MV-4-11 (cell line): ENCODE data around the gene DNAJC21.
"Not testable (repeated sequence)": the region's sequence is repeated elsewhere in the genome, so short reads cannot be mapped to it uniquely, and the experiment has no call there.

ENCODE experiments used
- DNase-seq: peaks from one replicate; lab custom pipeline; 2025; lab: John Stamatoyannopoulos, UW

Gene DNAJC21

DNA sequence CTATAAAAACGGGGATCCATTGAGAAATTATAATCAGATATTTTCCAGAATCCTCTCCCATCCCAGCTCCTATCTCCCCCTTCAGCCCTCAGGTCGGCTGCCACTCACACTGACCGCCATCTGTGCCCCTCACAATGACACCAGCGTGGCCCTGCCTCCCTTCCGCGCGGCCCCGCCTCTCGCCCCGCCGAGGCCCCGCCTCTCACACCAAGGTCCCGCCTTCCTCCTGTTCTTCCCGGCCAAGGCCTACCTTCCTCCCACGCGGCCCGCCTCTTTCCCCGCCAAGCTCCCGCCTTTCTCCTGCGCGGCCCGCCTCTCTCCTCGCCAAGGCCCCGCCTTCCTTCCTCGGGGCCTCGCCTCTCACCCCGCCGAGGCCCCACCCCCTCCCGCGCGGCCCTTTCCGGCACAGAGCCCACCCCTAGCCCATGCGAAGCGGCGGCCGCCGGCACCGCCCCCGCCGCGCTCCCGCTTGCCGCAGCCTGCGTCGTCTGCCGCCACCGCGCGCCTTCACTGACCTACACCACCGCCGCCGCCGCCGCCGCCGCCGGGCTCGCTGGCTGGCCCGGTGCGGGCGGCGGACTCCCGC is at the start of gene DNAJC21:
TSS of gene DNAJC21 (plus strand) at position 426 of the 586 bp plus-strand sequence. CDS start 261 bp downstream, outside the sequence.
- peak; percentile 94 for DNase-seq

DNA sequence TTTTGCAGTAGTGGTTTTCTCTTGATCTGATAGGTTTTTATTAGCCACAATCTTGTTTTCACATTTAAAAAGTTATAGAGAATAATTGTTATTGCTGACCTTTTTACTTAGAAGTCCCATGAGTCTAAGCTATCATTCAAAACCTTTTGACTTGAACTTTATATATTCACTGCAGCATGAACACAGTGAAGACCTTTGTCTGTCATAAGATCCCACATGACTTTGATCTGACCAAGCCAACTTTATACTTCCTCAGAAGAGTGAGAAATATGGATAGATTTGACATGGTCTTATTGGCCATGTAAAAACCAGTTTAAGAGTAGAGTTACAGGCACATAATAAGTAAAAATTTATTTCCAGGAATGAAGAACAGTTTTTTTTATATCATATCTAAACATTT is 48.1 kb upstream of the DNAJC21 start:
- no peak for DNase-seq

DNA sequence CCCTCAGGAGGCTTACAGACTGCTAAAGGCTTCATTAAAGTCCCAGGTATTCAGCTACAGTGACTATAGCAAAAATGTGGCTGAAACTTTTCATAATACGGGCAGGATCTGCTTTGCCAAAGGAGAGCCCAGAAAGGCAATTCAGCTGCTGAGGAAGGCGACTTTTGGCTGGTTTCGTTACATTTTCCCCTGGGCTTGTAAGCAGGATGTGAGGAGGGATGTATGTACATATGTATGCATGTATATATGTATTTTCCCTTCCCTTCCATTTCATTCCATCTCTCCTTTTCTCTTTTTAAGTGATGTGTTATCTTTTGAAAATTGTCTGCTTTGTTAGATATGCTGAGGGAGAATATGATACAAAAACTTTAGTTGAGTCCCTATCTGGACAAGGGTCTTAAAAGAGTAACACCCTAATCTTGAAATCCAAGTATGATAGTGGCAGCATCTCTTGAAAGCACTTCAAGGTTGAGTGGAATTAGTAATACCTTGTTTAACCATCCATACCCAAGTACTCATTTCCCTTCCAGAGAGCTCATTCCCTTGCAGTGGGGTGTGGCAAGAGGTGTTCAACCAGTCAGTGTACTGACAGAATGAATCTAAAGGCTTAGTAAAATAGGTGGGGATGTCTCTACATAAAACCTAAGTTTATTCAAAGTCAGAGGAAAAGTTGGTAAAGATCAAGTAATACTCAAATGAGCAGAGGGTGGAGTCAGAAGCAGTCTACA is 42.8 kb upstream of the DNAJC21 start:
- no peak for DNase-seq

DNA sequence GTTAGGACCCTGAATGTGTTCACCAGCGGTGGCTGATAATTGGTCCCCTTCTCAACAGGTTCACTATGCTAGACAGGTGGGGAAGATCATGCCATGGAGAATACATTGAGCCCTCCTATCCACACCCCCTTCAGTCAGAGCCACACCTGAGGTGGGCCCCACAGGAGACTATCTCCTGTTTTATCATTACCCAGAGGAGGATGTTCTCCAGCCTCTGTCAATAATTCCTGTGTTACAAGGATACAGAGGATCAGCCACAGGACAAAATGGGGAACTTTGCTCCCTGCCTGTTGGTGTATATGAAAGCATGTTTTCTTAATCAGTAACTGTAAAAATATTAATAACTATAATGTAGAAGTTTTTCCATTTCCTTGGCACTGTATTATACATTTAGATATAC is 40.0 kb upstream of the DNAJC21 start:
- DNase-seq: no peak

DNA sequence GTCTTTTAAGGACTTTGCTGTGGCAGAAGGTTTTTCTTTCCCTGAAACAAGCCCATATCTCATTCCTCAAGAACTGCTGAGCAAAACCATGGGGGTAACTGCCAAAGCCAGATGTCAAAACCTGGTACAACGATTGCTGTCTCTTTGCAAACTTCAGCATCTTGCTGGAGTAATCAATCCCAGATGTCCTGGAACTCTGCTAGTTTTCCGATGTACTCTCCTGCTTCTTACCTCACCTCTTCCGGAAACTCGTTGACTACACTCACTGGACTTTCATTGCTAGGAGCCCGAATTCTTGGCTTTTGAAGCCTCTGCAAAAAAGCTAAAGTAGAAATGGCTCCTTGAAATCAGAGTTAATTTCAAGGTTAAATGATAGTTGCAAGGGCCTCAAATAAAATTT is 37.4 kb upstream of the DNAJC21 start:
- DNase-seq: no peak

DNA sequence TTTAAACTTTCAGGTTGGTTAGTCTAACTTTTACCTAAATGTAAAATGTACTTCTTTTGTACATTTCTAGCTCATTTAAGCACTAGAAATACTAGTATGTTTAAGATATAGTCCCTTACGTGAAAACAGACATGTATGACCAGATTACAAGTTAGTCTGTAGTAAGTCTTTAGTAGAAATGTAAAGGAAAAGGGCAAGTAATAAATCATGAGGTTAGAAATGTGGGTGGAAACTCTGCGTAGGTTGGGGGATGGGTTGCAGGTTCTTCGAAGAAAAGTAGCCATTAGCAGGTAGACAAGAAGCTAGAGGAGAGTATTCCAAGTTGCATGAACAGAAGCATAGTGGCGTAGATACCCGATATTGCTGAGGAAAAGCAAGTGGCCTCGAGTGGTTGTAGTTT is 36.9 kb upstream of the DNAJC21 start:
- no peak for DNase-seq

DNA sequence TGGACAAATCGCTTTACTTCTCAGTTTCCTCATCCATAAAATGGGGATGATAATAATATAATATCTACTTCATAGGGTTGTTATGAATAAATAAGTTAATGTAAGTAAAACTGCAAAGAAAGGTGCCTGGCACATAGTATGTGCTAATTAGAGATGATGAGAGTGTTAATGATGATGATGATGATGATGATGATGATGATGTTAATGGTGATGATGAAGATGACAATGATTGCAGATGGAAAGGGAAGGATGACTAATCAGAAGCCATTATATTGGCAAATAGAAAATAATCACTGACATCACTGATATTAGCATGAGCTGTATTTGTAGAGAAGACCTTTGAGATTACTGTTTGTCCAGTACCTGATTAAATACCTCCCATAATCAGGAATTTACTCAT is 34.6 kb upstream of the DNAJC21 start:
- DNase-seq: no peak

DNA sequence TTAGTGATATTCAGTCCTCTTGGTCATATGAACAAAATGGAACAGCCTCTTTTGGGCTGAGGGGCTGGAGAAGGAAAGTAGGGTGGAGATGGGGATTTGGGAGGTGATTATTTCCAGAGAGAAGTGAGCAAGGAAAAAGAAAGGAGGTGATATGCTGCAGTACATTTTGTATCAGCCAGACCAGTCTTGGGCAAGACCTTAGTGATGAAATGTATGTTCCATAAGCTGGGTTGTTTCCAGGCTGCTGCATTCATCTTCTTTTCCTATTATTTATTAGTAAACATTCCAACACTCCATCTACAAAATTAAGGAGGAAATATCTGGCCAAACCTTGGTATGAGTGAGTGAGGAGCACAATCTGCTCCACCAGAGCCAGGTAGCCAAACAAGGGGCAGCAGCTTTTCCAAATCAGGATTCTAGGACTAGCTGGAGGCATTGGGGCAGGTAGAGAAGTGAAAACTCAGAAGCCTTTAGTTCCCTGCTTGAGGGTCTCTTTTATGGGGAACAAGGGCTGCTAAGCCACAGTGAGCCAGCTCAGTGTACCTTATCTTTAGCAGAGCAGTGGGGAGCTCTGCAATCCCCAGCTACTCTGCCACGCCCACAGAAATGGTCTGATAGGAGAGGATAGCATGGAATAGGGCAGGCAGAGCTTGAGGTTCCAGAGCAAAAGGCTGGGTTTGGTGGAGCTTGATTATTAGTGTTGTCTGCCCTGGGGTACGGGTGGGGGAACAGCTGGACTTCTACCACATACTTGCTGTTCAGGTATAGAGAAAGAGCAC is 33.5 kb upstream of the DNAJC21 start:
- DNase-seq: no peak

DNA sequence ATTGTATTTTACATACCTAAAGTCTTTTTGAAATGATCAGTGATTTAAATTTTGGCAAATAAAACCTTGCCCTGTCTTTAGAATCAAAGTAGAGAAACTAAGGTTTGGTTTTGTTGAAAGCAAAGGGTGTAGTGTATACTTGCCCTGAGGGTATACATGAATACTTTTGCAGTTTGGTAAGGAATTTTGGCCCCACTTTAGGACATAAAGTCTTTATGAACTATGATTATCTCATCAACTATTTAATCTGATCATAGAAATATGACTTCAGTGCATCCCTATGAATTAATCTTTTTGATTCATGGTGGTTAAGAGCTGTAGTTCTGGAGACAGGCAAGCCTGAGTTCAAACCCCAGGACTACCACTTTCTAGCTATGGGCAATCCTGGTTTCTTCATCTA is 31.7 kb upstream of the DNAJC21 start:
- no peak for DNase-seq

DNA sequence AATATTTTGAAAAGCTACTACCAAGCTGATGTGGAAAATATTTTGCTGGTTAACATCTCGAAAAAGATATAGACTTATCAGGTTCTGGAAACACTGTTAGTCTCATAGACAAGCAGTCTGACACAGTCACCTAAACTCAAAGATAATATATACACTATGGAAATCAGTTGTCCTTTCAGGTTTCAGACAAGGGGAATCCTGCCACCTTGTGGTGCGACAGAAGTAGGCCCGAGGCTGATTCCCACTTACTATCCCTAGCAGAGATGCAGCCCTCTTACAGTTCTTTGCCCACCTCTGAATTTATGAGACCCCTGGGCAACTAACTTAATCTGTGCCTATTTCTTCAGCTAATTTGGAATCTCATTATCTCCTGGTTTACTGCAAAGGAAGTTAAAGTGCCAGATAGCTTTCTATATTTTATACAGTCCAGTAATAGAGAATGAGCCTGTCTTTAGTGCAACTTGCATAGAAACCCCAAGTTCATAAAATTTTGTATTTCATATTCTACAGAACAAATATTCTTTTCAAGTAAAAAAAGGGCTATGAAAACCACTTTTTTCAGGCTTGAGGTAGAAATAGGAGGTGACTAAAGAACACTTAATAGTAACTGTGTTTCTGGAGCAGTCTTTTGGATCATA is 31.0 kb upstream of the DNAJC21 start:
- peak; percentile 52 for DNase-seq

DNA sequence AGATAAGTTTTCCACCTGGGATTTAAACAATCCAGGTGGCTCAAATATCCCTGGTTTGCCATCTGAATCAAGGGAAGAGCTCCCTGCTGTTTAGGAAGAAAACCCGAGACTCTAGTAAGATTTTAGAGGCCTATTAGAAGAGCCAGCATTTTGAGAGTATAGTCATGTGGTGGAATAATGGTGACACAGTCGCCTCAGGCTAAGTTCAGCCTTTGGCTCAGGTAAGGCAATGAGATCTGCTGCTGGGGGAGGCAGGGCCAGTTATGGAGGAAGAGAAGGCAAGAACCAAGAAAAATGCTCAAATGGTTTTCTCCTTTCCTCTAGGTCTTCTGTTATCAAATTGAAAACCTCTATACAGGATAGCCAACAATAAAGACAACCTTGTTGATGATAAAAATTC is 30.3 kb upstream of the DNAJC21 start:
- no peak for DNase-seq

DNA sequence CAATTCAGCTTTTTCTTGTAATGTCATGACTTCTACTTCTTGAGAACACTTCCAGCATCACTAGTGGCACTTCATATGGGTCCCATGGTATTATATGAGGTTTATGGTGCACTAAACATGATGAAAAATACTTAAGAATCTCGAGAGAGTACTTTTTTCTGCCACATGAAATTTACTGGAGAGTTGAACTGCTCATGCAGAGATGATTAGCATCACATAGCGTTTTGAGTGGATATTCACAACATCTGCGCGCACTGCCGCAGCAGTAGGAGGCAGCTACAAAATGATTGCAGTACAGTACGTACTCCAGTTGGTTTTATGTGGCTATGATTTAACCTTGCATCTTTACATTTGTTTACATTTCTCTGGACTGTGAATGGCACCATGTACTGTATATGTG is 28.7 kb upstream of the DNAJC21 start:
- no peak for DNase-seq

DNA sequence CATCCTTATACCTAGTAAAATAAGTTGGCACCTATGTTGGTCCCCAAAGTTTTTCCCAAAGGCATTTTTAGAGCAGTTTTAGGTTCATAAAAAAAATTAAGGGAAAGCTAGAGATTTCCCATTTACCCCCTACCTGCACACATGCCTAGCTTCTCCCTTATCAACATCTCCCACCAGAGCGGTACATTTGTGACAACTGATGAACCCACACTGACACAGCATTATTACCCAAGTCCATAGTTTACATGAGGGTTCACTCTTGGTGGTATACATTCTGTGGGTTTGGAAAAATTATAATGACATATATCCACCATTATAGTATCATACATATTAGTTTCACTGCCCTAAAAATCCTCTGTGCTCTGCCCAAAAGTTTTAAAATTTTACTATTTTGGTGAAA is 26.1 kb upstream of the DNAJC21 start:
- no peak for DNase-seq

DNA sequence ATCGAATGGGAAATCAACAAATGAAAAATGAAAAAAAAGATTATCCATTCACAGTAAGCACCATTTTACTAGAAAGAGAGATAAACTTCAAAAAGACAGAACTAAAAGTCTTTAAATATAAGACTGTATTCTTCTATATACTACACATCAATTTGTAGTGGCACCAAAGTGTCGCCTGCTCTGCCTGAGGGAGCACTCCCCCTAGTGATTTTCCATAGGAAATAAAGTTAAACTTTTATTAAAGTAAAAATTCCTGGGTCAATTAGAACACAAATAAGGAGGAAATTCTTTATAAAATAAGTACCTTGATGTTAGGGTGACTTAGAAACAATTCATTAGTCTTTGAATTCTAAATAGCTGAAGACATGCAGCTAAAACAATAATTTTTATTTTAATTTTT is 23.8 kb upstream of the DNAJC21 start:
- DNase-seq: no peak

DNA sequence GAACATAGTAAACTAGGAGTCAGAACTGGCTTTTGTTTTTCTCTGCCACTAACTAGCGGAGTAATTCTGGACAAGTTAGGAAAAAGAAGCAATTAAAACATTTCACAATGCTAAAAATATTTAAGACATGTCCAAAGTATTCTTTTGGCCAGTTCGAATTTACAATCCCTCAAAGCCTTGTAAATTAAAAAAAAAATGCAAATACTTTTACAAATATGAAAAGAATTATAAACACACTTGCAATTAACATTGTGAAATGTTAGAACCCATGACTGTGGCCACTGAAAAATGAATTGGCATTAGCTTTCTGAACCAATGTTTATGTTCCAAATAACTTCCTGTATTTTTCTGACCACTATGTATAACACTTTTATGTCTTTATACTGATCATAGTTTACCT is 16.3 kb upstream of the DNAJC21 start:
- DNase-seq: no peak

DNA sequence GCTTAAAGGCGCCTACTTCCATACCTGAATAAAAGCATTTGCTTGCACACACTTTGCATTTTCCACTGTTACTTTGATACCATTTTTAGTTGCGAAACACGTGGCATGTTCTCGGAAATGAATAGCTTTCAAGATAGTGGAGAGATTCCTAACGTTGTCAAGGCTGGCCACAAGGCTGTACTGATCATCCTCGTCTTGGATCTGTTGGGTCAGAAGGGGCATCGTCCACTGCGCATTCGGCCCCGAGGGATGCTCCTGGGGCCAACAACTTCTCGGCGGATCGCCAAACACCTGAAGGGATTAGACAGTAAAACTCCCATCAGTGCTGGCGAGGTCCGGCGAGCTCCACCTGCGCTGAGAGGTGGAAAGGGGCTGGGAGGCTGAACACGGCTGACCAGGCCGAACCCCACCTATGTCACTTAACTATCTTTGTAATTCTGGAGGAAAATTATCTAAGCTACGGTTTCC is 14.7 kb upstream of the DNAJC21 start:
- no peak for DNase-seq

DNA sequence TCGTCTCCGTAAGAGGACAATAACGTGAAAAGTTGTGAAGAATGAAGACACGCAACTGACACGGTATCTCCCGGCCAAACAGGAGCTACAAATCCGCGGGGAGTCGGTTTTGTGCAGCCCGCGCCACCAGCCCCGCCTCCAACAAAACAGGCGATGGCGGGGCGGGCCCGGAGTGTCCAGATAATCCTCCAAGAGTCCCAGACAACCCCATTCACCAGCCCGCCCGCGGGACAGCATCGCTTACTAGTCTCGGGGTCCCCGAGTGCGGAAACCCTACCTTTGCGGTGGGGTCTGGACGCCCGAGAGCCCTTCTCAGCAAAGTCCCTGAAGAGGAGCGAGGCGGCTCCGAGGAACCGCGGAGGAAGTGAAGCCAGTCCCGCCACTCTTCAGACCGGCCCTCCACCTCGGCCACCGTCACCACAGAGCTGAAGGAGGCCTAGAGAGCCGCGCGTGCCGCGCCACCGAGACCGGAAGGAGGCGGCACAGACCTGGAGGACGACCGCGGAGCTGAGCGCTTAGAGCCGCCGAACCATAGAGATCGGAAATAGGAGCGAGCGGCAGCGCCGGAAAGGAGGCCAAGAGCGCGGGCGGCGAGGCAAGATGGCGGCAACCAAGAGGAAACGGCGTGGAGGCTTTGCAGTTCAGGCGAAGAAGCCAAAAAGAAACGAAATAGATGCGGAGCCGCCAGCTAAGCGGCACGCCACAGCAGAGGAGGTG is 14.1 kb upstream of the DNAJC21 start, which contains the start of the genes BRIX1 and RAD1:
TSS of gene BRIX1 (plus strand) at position 573 of the 717 bp plus-strand sequence. CDS start at position 601, 28 bp downstream.
TSS of gene RAD1 (minus strand) at position 366 of the 717 bp plus-strand sequence. CDS start 612 bp downstream, outside the sequence.
- peak; percentile 94 for DNase-seq

DNA sequence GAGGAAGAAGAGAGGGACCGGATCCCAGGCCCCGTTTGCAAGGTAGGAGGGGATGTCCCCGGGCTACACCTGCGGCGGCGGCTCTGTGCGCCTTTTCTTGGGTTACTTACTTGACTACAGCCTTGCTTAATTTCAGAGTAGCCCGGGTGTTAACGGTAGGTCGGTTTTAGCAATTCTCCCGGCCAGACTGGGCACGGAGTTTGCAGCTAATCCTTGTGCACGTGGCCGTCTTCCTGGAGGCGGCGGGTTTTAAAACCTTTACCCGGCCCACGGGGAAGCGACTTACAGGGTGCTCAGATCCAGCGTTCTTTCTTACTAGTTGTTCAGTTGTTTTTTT is 13.5 kb upstream of the DNAJC21 start:
- no peak for DNase-seq

DNA sequence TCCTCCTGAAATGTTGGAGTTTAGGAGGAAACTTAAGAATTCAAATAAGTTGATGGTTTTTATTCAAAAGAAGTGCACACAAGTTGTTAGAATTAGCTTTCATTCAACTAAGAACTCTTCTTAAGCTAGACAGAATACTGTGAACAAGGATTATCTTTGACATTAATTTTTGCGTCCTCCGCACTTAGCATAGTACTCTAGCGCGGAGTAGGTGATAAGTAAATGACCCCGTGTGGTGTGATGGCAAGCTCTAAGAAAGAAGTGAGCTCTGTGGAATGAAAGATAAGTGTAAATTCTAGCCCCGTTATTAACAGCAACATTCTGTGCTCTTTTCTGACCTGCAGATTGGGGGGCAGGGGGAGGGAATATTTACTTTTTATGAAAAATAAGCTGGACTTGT is 12.8 kb upstream of the DNAJC21 start:
- no peak for DNase-seq

DNA sequence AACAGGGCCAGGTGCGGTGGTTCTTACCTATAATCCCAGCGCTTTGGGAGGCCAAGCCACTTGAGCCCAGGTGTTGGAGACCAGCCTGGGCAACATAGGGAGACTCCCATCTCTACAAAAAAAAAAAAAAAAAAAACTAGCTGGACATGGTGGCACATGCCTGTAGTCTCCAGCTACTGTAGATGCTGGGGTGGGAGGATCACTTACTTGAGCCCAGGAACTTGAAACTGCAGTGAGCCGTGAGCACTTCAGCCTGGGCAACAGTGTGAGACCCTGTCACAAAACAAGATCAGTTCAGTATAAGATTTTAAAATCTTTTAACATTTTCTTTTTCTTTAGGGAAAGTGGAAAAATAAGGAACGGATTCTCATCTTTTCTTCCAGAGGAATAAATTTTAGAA is 11.3 kb upstream of the DNAJC21 start:
- no peak for DNase-seq

DNA sequence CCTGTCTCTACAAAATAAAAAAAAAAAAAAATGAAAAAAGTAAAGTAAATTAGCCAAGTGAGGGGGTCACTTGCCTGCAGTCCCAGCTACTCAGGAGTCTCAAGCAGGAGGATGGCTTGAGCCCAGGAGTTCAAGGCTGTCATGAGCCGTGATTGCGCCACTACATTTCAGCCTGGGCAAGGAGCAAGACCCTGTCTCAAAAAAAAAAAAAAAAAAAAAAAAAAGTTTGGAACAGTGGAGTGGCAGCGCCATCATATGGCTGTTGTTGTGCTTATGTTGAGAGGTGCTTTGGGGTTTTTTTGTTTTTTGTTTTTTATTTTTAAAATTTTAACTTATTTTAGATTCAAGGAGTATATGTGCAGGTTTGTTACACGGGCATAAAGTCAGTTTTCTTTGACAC is 10.3 kb upstream of the DNAJC21 start:
- no peak for DNase-seq

DNA sequence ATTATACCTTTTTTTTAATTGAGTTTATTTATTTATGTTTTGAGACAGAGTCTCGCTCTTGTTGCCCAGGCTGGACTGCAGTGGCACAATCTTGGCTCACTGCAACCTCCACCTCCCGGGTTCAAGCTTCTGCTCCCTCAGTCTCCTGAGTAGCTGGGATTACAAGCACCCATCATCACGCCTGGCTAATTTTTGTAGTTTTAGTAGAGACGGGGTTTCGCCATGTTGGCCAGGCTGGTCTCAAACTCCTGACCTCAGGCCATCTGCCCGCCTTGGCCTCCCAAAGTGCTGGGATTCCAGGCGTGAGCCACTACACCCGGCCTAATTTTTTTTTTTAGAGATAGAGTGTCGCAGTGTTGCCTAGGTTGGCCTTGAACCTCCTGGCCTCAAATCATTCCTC is 6.1 kb upstream of the DNAJC21 start:
- not testable (repeated sequence) for DNase-seq
